GM19397 (cell line): ENCODE measurements around the gene PSME1.
"Not testable (repeated sequence)": the region's sequence is repeated elsewhere in the genome, so short reads cannot be mapped to it uniquely, and the experiment has no call there.

Source experiments
- ATAC-seq: cut with Tn5 transposase; IDR thresholded peaks from one replicate; pipeline ENCODE4 v1.9.1; 2021; ENCODE audit warnings: mild to moderate bottlenecking, moderate library complexity; ENCODE audit not compliant: unreplicated experiment

PSME1 gene

GRCh38 chr14:24103451-24103850 lies 32.5 kb upstream of the PSME1 start:
- ATAC-seq, result no peak

GRCh38 chr14:24105609-24106239 lies 30.3 kb upstream of the PSME1 start:
- not testable (repeated sequence) for ATAC-seq

- ATAC-seq, result no peak
Observed at GRCh38 chr14:24106672-24107271, 29.2 kb upstream of the PSME1 start.

GRCh38 chr14:24108336-24108874 lies 27.6 kb upstream of the PSME1 start:
- ATAC-seq, result no peak

GRCh38 chr14:24110060-24110459 lies 25.9 kb upstream of the PSME1 start:
- no peak for ATAC-seq

GRCh38 chr14:24110523-24110922 lies 25.5 kb upstream of the PSME1 start:
- no peak for ATAC-seq

GRCh38 chr14:24113379-24113800 lies 22.6 kb upstream of the PSME1 start:
- no peak for ATAC-seq

- peak; percentile 26 for ATAC-seq
Observed at GRCh38 chr14:24113801-24114531, 22.0 kb upstream of the PSME1 start.

GRCh38 chr14:24114532-24115421 lies 21.2 kb upstream of the PSME1 start, which contains the start of the genes DCAF11 and NRL:
DCAF11 (plus strand) TSS chr14:24114777; CDS start chr14:24115595, 818 bp downstream.
NRL (minus strand) TSS chr14:24114949; CDS start chr14:24082848, 32,101 bp downstream.
- peak; percentile 80 for ATAC-seq

- ATAC-seq, result no peak
Observed at GRCh38 chr14:24115422-24116127, 20.4 kb upstream of the PSME1 start.

GRCh38 chr14:24116128-24116814 lies 19.7 kb upstream of the PSME1 start:
- no peak for ATAC-seq

- no peak for ATAC-seq
Observed at GRCh38 chr14:24117179-24117578, 18.8 kb upstream of the PSME1 start.

GRCh38 chr14:24119691-24120090 lies 16.3 kb upstream of the PSME1 start:
- no peak for ATAC-seq

GRCh38 chr14:24121210-24121609 lies 14.8 kb upstream of the PSME1 start:
- no peak for ATAC-seq

- no peak for ATAC-seq
Observed at GRCh38 chr14:24122416-24122815, 13.6 kb upstream of the PSME1 start.

GRCh38 chr14:24122898-24123297 lies 13.1 kb upstream of the PSME1 start:
- ATAC-seq, result no peak

GRCh38 chr14:24123424-24124417 lies 12.3 kb upstream of the PSME1 start:
- peak; percentile 47 for ATAC-seq

GRCh38 chr14:24126939-24127338 lies 9.1 kb upstream of the PSME1 start:
- ATAC-seq, result no peak
